ENCODE data around the gene TMPRSS6.

TMPRSS6 gene

DNA sequence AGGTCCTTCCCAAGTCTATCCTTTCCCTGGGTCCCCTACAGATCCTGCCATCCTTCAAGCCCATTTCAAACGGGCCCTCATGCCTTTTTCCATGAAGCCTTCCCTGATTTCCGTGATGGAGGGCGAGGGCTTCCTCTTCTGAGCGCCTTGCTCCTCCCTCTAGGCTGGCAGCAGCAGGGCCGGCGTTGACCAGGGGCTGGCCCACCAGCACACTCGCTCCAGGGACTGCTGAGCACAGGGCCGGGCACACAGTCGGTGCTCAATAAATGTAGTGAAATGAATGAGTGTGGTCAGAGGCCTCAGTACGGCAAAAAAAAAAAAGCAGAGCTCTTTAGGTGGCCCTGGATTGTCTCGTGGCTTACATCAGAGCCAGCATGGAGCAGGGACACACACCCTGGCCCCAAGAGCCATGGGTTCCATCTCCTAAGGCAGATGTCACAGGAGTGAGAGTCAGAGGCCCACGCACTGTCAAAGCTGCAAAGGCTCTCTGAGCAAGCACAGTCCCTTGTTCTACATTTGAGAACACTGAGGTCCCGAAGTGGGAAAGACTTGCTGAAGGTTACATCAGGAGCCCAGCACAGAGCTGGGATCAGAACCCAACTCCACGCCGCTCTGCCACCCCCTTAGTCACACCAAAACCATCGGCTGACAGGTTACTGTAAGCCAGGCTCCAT lies 37.1 kb upstream of the TMPRSS6 start:
- no peak overlapping the region for H3K27ac ChIP-seq
- TF ChIP-seq, protein P1, sequence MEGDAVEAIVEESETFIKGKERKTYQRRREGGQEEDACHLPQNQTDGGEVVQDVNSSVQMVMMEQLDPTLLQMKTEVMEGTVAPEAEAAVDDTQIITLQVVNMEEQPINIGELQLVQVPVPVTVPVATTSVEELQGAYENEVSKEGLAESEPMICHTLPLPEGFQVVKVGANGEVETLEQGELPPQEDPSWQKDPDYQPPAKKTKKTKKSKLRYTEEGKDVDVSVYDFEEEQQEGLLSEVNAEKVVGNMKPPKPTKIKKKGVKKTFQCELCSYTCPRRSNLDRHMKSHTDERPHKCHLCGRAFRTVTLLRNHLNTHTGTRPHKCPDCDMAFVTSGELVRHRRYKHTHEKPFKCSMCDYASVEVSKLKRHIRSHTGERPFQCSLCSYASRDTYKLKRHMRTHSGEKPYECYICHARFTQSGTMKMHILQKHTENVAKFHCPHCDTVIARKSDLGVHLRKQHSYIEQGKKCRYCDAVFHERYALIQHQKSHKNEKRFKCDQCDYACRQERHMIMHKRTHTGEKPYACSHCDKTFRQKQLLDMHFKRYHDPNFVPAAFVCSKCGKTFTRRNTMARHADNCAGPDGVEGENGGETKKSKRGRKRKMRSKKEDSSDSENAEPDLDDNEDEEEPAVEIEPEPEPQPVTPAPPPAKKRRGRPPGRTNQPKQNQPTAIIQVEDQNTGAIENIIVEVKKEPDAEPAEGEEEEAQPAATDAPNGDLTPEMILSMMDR (conservative IDR thresholded peaks at IDR 0.05): no peak

DNA sequence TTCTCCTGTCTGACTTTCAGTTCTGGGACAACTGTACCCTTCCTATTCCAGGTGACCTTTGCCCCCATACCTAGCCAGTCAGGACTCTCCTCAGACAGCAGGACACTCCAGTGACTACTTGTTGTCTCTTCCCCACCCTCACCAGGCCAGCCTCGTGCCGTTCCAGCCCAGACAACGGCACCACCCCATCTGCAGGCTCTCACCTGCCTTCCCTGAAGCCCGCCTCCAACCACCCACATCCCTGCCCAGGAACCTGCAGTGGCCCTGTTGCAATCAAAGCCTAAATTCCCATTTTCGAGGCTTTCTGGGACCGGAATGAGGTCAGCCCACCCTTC lies 36.5 kb upstream of the TMPRSS6 start:
- no peak overlapping the region for H3K27ac ChIP-seq
- TF ChIP-seq, protein P1 (conservative IDR thresholded peaks at IDR 0.05): no peak

DNA sequence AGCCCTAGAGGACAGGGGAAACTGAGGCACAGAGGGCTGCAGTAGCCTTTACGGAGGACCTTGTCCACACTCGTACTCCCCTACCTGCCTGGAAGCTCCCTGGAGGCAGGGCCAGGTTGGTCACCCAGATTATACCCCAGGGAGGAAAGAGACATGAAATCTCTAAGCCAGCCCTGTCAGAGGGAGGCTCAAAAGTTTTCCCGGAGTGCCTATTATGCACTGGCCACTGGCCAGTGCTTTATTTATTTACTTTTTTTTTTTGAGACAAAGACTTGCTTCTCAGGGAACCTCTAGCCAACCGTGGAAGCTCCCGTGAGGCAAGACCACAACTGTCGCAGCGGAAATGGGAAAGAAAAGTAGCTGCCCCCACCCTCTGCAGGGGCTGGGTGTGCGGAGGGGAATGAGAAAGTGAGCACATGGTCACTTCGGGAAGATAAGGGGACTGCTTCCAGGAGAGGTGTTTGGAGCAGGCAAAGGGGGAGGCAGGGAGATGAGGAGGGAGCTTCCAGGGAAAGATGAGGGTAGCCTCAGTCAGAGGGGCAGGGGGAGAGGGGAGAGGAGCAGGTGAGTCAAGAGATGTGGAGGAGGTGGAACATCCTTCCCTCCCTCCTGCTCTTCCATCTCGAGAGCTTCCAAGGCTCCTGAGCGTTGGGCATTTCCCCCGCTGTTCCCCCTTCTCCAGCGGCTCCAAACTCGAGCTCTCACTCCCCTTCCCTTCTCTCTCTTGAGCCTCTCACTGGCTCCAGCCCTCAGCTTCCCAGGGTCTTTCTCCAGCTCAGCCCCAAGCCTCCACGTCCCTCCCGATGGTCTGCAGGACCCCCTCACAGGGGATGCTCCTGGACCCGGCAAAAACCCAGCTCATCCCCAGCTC lies 35.9 kb upstream of the TMPRSS6 start:
- no peak overlapping the region for H3K27ac ChIP-seq
- TF ChIP-seq, protein P1 (conservative IDR thresholded peaks at IDR 0.05): no peak

DNA sequence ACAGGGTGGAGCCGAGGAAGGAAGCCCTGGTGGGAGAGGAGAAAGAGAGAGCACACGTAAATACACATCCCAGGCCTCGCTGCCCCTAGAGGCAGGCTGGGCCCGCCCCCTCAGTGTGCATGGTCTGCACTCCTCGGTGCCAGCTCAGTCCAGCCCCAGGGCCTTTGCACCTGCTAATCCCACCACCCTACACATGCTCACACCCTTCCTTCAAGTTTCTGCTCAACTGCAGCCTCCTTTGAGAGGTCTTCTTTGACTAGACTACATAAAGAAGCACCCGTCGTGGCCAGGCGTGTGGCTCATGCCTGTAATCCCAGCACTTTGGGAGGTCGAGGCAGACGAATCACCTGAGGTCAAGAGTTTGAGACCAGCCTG lies 34.7 kb upstream of the TMPRSS6 start:
- H3K27ac ChIP-seq: no peak overlapping the region
- TF ChIP-seq, protein P1 (conservative IDR thresholded peaks at IDR 0.05): no peak

DNA sequence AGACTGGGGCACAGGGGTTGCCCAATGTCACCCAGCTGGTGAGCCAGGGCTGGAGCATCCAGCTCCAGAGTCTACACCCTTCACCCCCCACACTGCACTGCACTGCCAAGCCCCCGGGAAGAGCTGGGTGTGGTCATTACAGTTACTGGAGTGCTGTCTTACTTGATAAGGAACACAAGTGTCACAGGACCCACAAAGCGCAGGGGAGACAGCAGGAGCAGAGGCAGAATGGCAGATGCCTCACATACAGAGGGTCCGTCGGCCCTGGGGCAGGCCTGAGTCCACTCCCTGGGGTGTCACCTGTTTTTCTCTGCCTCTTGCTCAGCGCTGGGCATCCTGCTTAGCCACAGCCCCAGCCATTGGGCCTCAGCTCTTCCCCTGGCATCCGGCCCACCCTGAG lies 32.5 kb upstream of the TMPRSS6 start:
- TF ChIP-seq, protein P1 (conservative IDR thresholded peaks at IDR 0.05): no peak
- no peak overlapping the region for H3K27ac ChIP-seq

DNA sequence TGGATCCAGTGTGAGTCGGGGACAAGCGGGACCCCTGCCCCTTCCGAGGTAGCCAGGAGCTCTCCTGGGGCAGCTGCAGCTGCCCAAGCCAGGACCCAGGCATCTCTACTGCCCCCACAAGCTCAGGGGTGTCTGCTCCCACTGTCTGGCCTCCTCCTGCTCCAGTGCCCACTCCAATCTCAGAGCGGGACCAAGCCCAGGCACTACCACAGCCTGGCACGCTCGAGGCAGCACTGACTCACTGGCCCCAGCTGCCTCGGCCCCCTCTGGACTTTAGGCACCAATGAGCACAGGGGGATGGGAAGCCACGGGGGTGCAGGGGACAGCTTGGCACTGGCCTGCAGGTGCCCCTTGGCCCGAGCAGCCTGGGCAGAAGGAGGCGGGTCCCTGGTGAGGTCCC lies 32.0 kb upstream of the TMPRSS6 start:
- TF ChIP-seq, protein P1 (conservative IDR thresholded peaks at IDR 0.05): no peak
- no peak overlapping the region for H3K27ac ChIP-seq

DNA sequence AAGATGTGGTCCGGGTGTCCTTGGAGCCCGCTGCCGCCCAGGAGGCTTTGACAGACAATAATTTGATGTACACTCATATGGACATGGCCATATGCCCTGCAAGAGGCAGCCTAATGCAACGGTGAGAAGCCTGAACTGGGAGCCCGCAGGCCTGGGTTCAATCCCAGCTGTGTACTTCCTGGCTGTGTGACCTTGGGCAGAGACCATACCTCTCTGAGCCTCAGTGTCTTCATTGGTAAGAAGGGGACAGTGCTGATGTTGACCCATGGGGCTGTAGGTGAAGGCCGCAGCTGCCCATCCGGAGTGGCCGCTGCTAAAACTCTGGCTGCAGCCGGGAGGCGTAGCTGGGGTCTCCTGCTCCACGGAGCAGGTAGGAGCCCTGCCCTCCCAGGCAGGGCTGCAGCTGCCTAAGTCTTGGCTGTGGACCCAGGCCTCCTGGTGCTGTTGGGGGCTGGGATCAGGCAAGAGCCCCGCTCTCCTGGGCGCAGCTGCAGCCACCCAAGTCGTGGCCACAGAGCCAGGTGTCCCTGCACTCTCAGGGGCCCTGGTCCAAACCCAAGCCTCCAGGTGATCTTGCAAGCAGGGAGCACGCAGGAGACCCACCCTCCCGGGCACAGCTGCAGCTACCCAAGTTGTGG lies 31.3 kb upstream of the TMPRSS6 start:
- TF ChIP-seq, protein P1 (conservative IDR thresholded peaks at IDR 0.05): no peak
- no peak overlapping the region for H3K27ac ChIP-seq
